ENCODE measurements around the gene ARID2.

Gene ARID2

GRCh38 chr12:45729233-45730083 lies at the start of gene ARID2:
TSS of gene ARID2 (plus strand) at chr12:45729706. CDS start at chr12:45729837, 131 bp downstream.
- DNase-seq (ENCODE audit: low spot score) = peak; percentile 78

- no peak for DNase-seq (ENCODE audit: low spot score)
Observed at GRCh38 chr12:45680362-45680761, 49.1 kb upstream of the ARID2 start.

- DNase-seq (ENCODE audit: low spot score) = peak; percentile 5
Observed at GRCh38 chr12:45681465-45681864, 48.0 kb upstream of the ARID2 start.

GRCh38 chr12:45685680-45686079 lies 43.8 kb upstream of the ARID2 start:
- no peak for DNase-seq (ENCODE audit: low spot score)

GRCh38 chr12:45687081-45688015 lies 42.2 kb upstream of the ARID2 start:
- DNase-seq (ENCODE audit: low spot score) = no peak

GRCh38 chr12:45688183-45688582 lies 41.3 kb upstream of the ARID2 start:
- no peak for DNase-seq (ENCODE audit: low spot score)

GRCh38 chr12:45695035-45695434 lies 34.5 kb upstream of the ARID2 start:
- no peak for DNase-seq (ENCODE audit: low spot score)

GRCh38 chr12:45695606-45696005 lies 33.9 kb upstream of the ARID2 start:
- DNase-seq (ENCODE audit: low spot score) = no peak

- DNase-seq (ENCODE audit: low spot score) = no peak
Observed at GRCh38 chr12:45696049-45696448, 33.5 kb upstream of the ARID2 start.

GRCh38 chr12:45697371-45697770 lies 32.1 kb upstream of the ARID2 start:
- DNase-seq (ENCODE audit: low spot score) = no peak

- no peak for DNase-seq (ENCODE audit: low spot score)
Observed at GRCh38 chr12:45701296-45701695, 28.2 kb upstream of the ARID2 start.

- peak; percentile 67 for DNase-seq (ENCODE audit: low spot score)
Observed at GRCh38 chr12:45703942-45704341, 25.6 kb upstream of the ARID2 start.

- no peak for DNase-seq (ENCODE audit: low spot score)
Observed at GRCh38 chr12:45704968-45705367, 24.5 kb upstream of the ARID2 start.

GRCh38 chr12:45705404-45705803 lies 24.1 kb upstream of the ARID2 start:
- DNase-seq (ENCODE audit: low spot score) = no peak

GRCh38 chr12:45707241-45707857 lies 22.2 kb upstream of the ARID2 start:
- no peak for DNase-seq (ENCODE audit: low spot score)

GRCh38 chr12:45708363-45708762 lies 21.1 kb upstream of the ARID2 start:
- DNase-seq (ENCODE audit: low spot score) = no peak

- no peak for DNase-seq (ENCODE audit: low spot score)
Observed at GRCh38 chr12:45708901-45709300, 20.6 kb upstream of the ARID2 start.

GRCh38 chr12:45712319-45712718 lies 17.2 kb upstream of the ARID2 start:
- no peak for DNase-seq (ENCODE audit: low spot score)

GRCh38 chr12:45713078-45713477 lies 16.4 kb upstream of the ARID2 start:
- DNase-seq (ENCODE audit: low spot score) = no peak

GRCh38 chr12:45718306-45718705 lies 11.2 kb upstream of the ARID2 start:
- peak; percentile 7 for DNase-seq (ENCODE audit: low spot score)

GRCh38 chr12:45720069-45720468 lies 9.4 kb upstream of the ARID2 start:
- no peak for DNase-seq (ENCODE audit: low spot score)

- DNase-seq (ENCODE audit: low spot score) = no peak
Observed at GRCh38 chr12:45721369-45721768, 8.1 kb upstream of the ARID2 start.
